Measurements from ENCODE around the gene GABRG3. TPM values are rescaled to one million over a fixed set of nuclear protein-coding genes. Genes with fewer than 3 reads are reported as not detected.

GABRG3 gene
- total RNA-seq, 3 donors from 2014 or later = 0.15 to 0.33 TPM; not detected in 1

DNA sequence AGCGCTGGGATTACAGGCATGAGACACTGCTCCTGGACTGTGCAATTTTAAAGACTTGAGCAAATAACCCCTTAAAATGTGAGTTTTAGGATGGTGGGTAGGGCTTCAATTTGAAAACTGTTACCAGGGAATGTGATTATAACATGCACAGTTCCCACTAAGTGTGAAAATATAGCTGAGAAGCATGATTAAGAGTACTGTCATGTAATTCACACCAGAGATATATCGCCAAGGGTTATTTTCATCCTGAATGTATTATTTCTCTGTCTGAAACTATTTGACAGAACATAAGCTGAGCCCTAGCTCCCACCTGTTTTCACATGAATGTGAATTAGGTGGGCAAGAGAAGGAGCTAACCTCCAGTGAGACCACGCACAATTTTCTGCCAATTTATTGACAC, 457.2 kb downstream of the GABRG3 start:
- no peaks in the 10 kb centered on the region for H3K4me1 ChIP-seq
- no peak overlapping the region for H3K27ac ChIP-seq
- no peak overlapping the region for H3K4me3 ChIP-seq
- DNase-seq (ENCODE audit: low spot score in 2 of 2) = no peak
- H3K9me3 ChIP-seq = no peaks in the 10 kb centered on the region
- H3K27me3 ChIP-seq = no peaks in the 10 kb centered on the region
- H3K36me3 ChIP-seq = no peaks in the 10 kb centered on the region
- TF ChIP-seq, protein P1, sequence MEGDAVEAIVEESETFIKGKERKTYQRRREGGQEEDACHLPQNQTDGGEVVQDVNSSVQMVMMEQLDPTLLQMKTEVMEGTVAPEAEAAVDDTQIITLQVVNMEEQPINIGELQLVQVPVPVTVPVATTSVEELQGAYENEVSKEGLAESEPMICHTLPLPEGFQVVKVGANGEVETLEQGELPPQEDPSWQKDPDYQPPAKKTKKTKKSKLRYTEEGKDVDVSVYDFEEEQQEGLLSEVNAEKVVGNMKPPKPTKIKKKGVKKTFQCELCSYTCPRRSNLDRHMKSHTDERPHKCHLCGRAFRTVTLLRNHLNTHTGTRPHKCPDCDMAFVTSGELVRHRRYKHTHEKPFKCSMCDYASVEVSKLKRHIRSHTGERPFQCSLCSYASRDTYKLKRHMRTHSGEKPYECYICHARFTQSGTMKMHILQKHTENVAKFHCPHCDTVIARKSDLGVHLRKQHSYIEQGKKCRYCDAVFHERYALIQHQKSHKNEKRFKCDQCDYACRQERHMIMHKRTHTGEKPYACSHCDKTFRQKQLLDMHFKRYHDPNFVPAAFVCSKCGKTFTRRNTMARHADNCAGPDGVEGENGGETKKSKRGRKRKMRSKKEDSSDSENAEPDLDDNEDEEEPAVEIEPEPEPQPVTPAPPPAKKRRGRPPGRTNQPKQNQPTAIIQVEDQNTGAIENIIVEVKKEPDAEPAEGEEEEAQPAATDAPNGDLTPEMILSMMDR (IDR thresholded peaks at IDR 0.05) = no peak
- no peak for TF ChIP-seq POLR2A (IDR thresholded peaks at IDR 0.05)
- no peak for TF ChIP-seq POLR2AphosphoS5 (IDR thresholded peaks at IDR 0.05)
- intact Hi-C loops (cut with DNase I; ENCODE audit: low total_unique reads) = no loop called here

DNA sequence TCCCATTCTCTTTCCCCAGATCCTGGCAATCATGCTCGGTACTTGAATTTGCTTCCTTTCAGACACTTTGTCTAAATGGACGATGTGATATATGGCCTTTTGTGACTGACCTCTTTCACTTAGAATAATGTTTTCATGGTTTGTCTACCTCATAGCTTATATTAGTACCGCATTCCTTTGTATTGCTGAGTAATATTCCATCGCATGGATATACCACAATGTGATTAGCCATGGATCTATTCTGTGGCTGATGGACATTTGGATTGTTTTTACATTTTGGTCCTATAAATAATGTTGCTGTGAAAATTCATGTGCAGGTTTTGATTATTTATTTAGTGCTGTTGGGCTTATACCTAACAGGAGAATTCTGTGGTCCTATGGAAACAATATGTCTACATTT, 458.6 kb downstream of the GABRG3 start:
- DNase-seq (ENCODE audit: low spot score in 2 of 2) = no peak
- no peaks in the 10 kb centered on the region for H3K4me1 ChIP-seq
- no peaks in the 10 kb centered on the region for H3K9me3 ChIP-seq
- TF ChIP-seq POLR2AphosphoS5 (IDR thresholded peaks at IDR 0.05) = no peak
- TF ChIP-seq, protein P1 (IDR thresholded peaks at IDR 0.05) = no peak
- no peak for TF ChIP-seq POLR2A (IDR thresholded peaks at IDR 0.05)
- no peaks in the 10 kb centered on the region for H3K36me3 ChIP-seq
- no peak overlapping the region for H3K27ac ChIP-seq
- no peak overlapping the region for H3K4me3 ChIP-seq
- H3K27me3 ChIP-seq = no peaks in the 10 kb centered on the region
- intact Hi-C loops (cut with DNase I; ENCODE audit: low total_unique reads) = no loop called here

DNA sequence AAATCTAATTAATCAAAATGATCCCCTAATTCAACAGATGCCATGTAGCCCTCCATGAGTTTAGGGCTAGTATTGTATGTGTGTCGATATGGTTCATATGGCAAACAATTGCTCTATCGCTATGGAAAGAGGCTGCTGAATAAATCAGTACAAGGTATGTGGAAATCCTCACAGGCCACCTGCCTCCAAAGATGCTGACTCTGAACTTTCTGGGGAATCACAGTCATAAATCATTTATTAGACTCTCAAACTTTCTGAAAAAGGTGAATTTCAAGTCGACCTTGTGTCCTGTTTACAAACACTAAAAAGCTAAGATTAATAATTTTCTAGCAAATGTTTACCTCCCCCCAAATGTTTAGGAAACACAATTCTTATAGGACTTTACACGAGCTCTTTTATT, 462.6 kb downstream of the GABRG3 start:
- intact Hi-C loops (cut with DNase I; ENCODE audit: low total_unique reads) = no loop called here
- Histone ChIP-seq H3K9me3 (no peaks in the 10 kb centered on the region), H3K36me3 (no peaks in the 10 kb centered on the region), H3K4me1 (no peaks in the 10 kb centered on the region), H3K27ac (no peak overlapping the region), H3K27me3 (no peaks in the 10 kb centered on the region), H3K4me3 (no peak overlapping the region)
- no peak for TF ChIP-seq POLR2A (IDR thresholded peaks at IDR 0.05)
- TF ChIP-seq, protein P1 (IDR thresholded peaks at IDR 0.05) = no peak
- no peak for TF ChIP-seq POLR2AphosphoS5 (IDR thresholded peaks at IDR 0.05)
- no peak for DNase-seq (ENCODE audit: low spot score in 2 of 2)

DNA sequence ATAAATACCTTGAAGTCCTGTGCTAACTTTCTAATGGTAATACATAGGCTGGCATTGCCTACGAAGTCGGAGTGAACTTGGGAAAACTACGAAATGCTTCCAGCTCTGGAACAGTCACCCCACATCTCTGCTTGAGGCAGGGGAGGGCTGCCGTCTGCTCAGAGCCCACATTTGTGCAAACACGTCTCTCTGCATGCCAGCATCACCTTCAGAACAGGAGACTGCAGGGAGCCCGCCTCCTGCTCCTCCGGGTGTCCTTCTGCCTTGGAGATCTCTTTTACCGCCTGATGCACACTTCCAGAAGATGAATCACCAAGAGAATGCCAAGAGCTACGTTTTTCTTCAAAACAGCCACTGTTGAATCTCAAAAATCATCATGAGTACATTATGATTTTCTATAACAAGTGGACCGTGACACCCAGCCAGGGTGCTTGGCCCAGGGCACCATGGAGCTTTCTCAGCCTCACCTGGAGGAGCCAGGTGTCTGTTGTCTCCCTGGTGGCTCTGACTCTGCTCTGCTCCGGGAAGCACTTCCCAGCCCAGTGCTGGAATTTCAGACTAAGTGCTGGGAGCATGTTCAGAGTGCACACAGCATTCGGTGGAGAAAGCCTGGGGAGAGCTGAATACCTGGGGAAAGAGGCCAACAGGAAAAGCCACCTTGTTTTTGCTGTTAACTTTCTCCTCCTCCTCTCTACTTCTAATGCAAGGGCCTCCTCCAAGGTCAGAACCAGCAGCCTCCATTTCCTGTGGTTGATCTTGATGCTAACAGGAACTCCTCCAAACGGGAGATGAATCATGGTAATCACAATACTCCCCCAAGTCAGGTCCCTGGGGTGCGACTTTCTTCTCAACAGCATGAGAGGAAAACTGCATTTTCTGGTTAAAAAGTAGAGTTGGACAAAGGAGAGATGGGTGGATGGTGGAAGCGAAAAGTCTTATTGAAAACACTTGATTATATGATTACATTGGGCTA, 467.7 kb downstream of the GABRG3 start:
- intact Hi-C loops (cut with DNase I; ENCODE audit: low total_unique reads) = no loop called here
- no peak for TF ChIP-seq POLR2A (IDR thresholded peaks at IDR 0.05)
- TF ChIP-seq, protein P1 (IDR thresholded peaks at IDR 0.05) = no peak
- TF ChIP-seq POLR2AphosphoS5 (IDR thresholded peaks at IDR 0.05) = no peak
- no peaks in the 10 kb centered on the region for H3K4me1 ChIP-seq
- H3K27ac ChIP-seq = no peak overlapping the region
- DNase-seq (ENCODE audit: low spot score in 2 of 2) = no peak
- H3K4me3 ChIP-seq = no peak overlapping the region
- H3K9me3 ChIP-seq = no peaks in the 10 kb centered on the region
- H3K36me3 ChIP-seq = no peaks in the 10 kb centered on the region
- H3K27me3 ChIP-seq = no peaks in the 10 kb centered on the region

DNA sequence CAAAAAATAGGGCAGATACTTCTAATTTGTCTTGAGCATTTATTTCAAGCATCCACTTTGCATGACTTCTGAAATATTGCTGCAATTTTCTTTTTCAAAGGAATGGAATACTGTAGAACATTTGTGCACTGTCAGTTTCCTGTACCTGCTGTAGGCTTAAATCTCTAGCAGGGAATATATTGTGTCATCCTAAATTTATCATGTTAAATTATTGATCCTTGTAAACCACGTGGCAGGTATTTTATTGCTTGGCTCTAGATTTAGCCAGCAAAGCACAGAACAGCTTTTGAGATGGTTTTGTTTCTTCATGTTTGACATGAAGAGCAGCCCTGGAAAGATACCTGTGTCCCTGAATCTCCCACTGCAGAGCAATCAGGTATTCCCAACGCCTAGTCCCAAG, 470.1 kb downstream of the GABRG3 start:
- no peaks in the 10 kb centered on the region for H3K9me3 ChIP-seq
- TF ChIP-seq, protein P1 (IDR thresholded peaks at IDR 0.05) = no peak
- TF ChIP-seq POLR2AphosphoS5 (IDR thresholded peaks at IDR 0.05) (no peak), POLR2A (IDR thresholded peaks at IDR 0.05) (no peak)
- no peaks in the 10 kb centered on the region for H3K4me1 ChIP-seq
- no peak overlapping the region for H3K27ac ChIP-seq
- intact Hi-C loops (cut with DNase I; ENCODE audit: low total_unique reads) = loop anchor here (5.0 kb wide), 1 partner anchor 656 kb away; the partner anchor contains the start of gene OCA2
- no peak overlapping the region for H3K4me3 ChIP-seq
- H3K36me3 ChIP-seq = no peaks in the 10 kb centered on the region
- H3K27me3 ChIP-seq = no peaks in the 10 kb centered on the region
- no peak for DNase-seq (ENCODE audit: low spot score in 2 of 2)

All from breast epithelium (tissue), 4 donors.